ENCODE measurements around the gene TRIM28.

DNA sequence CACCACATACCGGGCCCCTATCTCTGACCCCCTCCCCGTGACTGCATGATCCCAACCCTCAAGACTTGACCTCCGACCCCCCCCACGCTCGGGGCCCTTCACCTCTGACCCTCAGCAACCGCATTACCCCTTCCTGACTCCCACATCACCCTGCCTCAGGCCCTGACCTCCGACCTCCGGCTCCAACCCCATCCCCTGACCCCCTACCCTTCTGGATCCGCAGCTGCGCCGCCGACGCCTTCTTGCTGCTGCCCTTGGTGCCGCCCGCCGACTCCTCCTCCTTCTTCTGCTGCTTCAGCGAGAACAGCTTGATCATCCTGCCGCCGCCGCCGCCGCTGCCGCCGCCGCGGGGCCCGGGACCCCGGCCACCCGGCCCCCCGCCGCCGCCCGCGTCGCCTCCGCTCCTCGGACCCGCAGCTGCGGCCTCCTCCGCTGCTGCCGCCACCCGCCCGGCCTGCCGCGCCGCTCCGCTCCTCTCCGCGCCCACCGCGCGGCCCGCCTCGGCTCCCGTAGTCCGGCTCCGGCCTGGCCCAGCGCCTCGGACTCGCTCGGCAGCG is 14.3 kb downstream of the TRIM28 start, which contains the start of gene UBE2M:
- TF ChIP-seq POLR2AphosphoS5 (IDR thresholded peaks at IDR 0.05; ENCODE audit: borderline replicate concordance, low read depth, low read length) (no peak), EZH2 (IDR thresholded peaks at IDR 0.05) (no peak)
